Uterus (tissue), 2 donors: Measurements from ENCODE around the gene LMAN2L.

Experiments
- POLR2A ChIP-seq, 2 donors: fragments of 450-650 bp; IDR thresholded peaks; one replicate each; pipeline ENCODE4 v1.6.1; 2016; ENCODE audit warnings: antibody characterized with exemption in 2 of 2, mild to moderate bottlenecking in 1 of 2, moderate library complexity in 1 of 2
- TF ChIP-seq, protein P1 (sequence below), 4 experiments: fragments of 200-600 bp in 2 of 4; fragments of 450-650 bp in 2 of 4; sonication (generic) in 2 of 4; IDR thresholded peaks; one replicate each; pipeline ENCODE4 v1.5.1; 2016 to 2019; ENCODE audit warnings: antibody characterized with exemption in 4 of 4, mild to moderate bottlenecking in 2 of 4, moderate library complexity in 1 of 4

DNA sequence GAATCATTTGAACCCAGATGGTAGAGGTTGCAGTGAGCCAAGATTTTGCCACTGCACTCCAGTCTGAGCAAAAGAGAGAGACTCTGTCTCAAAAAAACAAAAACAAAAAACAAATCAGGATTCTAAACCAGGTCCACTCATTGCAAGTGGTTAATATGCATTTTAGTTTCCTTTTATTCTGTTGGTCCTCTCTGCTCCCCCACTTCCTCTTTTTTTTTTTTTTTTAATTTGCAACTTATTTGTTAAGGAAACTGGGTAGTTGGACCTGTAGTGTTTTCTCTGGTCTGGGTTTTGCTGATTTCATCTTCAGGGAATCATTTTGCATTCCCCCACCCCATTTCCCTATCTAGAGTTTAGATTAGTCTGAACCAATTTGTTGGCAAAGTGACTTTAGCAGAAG, 83.3 kb downstream of the LMAN2L start:
- TF ChIP-seq, protein P1, sequence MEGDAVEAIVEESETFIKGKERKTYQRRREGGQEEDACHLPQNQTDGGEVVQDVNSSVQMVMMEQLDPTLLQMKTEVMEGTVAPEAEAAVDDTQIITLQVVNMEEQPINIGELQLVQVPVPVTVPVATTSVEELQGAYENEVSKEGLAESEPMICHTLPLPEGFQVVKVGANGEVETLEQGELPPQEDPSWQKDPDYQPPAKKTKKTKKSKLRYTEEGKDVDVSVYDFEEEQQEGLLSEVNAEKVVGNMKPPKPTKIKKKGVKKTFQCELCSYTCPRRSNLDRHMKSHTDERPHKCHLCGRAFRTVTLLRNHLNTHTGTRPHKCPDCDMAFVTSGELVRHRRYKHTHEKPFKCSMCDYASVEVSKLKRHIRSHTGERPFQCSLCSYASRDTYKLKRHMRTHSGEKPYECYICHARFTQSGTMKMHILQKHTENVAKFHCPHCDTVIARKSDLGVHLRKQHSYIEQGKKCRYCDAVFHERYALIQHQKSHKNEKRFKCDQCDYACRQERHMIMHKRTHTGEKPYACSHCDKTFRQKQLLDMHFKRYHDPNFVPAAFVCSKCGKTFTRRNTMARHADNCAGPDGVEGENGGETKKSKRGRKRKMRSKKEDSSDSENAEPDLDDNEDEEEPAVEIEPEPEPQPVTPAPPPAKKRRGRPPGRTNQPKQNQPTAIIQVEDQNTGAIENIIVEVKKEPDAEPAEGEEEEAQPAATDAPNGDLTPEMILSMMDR (IDR thresholded peaks at IDR 0.05), result no peak
- TF ChIP-seq POLR2A (IDR thresholded peaks at IDR 0.05), result no peak
